GM12873 (cell line): ENCODE results near the gene PDZD7.

ENCODE experiments used
- CTCF ChIP-seq: IDR thresholded peaks from 2 replicates; pipeline ENCODE4 v1.5.1; 2012; ENCODE audit warnings: low read depth, mild to moderate bottlenecking, moderate library complexity, low read length, control low read depth; ENCODE audit not compliant: insufficient read depth; ENCODE audit errors: missing control alignments

PDZD7 gene

GRCh38 chr10:101052285-101052684, 21.4 kb upstream of the PDZD7 start:
- no peak for TF ChIP-seq CTCF

- peak; percentile 85 for TF ChIP-seq CTCF
Measured at GRCh38 chr10:101050208-101051069, 19.5 kb upstream of the PDZD7 start.

- no peak for TF ChIP-seq CTCF
Measured at GRCh38 chr10:101047961-101048892, 17.3 kb upstream of the PDZD7 start.

- TF ChIP-seq CTCF, result no peak
Measured at GRCh38 chr10:101047268-101047667, 16.3 kb upstream of the PDZD7 start.

- no peak for TF ChIP-seq CTCF
Measured at GRCh38 chr10:101046332-101047238, 15.7 kb upstream of the PDZD7 start.

GRCh38 chr10:101044117-101044516, 13.2 kb upstream of the PDZD7 start:
- TF ChIP-seq CTCF, result no peak

- no peak for TF ChIP-seq CTCF
Measured at GRCh38 chr10:101043363-101043707, 12.4 kb upstream of the PDZD7 start.
